Lower leg skin (tissue), 4 donors: Measurements from ENCODE around the gene EIF2S1. TPM values are rescaled to one million over a fixed set of nuclear protein-coding genes. Genes with fewer than 3 reads are reported as not detected.

Source experiments
- DNase-seq, 2 donors: peaks; one replicate each; pipeline ENCODE4 v3.0.0-alpha.2; 2019; ENCODE audit warnings: low spot score in 2 of 2
- H3K4me3 ChIP-seq: fragments of 200-600 bp; sonication (generic); 2 replicates; pipeline ENCODE4 v1.5.1; 2017; ENCODE audit warnings: mild to moderate bottlenecking, low read depth; ENCODE audit not compliant: poor library complexity, severe bottlenecking
- POLR2A ChIP-seq, 2 donors: fragments of 450-650 bp; IDR thresholded peaks; one replicate each; pipeline ENCODE4 v1.6.1; 2016 to 2017; ENCODE audit warnings: antibody characterized with exemption in 2 of 2, mild to moderate bottlenecking in 1 of 2, moderate library complexity in 1 of 2
- WGBS, 2 donors: methylation state at CpG; one replicate each; pipeline ENCODE4 v1.1.5; 2018; 5-methylcytosine and 5-hydroxymethylcytosine counted together
- intact Hi-C: fragments of 100-400 bp; cut with DNase I; formaldehyde crosslinking; loops from one replicate; pipeline ENCODE4 v1.15.0; 2023; ENCODE audit warnings: low total_unique reads
- total RNA-seq, 4 donors: library from RNA; depleted of rRNA; stranded (reverse); fragments of >200 nt; gene quantifications; one replicate each; pipeline ENCODE4 v1.1.0, GENCODE V29; 2016
- TF ChIP-seq, protein P1 (sequence below), 3 donors: fragments of 450-650 bp; IDR thresholded peaks; one replicate each; pipeline ENCODE4 v1.5.1; 2016; ENCODE audit warnings: antibody characterized with exemption in 3 of 3, mild to moderate bottlenecking in 3 of 3, moderate library complexity in 2 of 3

Gene EIF2S1
- total RNA-seq, 4 donors from 2014 or later = 72.3 to 113 (median 96.4) TPM

DNA sequence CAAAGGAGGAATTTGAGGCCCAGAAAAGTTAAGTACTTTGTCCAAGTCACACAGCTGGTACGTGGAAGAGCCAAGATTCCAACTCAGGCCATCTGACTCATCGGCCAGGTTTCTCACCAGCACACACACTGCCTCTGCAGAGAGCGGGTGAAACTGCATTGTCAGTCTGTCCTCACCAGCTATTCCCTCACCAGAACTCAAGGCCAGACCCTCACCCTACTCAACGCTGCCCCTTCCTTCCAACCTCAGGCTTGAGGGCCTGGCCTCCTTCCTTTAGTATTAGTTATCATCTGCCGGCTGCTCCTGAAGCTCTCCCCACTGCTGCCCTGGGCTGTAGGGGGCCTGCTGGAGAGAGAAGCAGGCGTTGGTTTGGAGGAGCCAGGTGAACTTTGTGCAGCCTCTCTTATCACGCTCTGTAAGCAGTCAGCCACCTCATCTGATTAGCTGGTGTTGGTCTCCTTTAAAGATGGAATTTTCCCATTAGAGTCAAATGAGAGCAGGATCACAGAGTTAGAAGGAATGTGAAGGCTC is 68.4 kb downstream of the EIF2S1 start:
- no peak for DNase-seq

DNA sequence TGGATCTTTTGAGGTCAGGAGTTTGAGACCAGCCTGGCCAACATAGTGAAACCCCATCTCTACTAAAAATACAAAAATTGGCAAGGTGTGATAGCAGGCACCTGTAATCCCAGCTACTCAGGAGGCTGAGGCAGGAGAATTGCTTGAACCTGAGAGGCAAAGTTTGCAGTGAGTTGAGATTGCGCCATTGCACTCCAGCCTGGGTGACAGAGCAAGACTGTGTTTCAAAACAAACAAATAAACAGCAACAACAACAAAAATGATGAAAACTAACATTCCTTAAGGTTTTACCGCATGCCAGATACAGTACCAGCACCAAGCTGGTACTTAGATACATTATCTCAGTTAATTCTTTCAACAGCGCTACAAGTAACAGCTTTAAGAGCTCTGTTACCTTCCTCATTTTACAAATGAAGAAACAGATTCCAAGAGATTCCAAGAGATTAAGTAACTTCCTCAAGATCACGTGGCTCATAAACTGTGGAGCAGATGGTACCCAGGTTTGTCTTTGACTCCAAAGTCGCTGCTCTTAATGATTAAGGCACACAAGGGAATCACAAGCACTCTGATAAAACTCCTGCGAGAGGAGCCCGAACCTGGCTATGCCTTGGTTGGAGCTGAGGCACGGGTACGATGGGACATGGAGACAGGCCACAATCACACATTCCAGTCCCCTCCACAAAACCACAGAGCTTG is 69.5 kb downstream of the EIF2S1 start:
- intact Hi-C loops = loop anchor here (5.0 kb wide), 1 partner anchor 143 kb away; no protein-coding TSS in a partner anchor
- H3K4me3 ChIP-seq = no peak overlapping the region
- DNase-seq = no peak
- WGBS, 2 donors = 77 to 78% methylated on average over 9 of the region's 9 CpGs
- TF ChIP-seq POLR2A (IDR thresholded peaks at IDR 0.05) = no peak
- TF ChIP-seq, protein P1, sequence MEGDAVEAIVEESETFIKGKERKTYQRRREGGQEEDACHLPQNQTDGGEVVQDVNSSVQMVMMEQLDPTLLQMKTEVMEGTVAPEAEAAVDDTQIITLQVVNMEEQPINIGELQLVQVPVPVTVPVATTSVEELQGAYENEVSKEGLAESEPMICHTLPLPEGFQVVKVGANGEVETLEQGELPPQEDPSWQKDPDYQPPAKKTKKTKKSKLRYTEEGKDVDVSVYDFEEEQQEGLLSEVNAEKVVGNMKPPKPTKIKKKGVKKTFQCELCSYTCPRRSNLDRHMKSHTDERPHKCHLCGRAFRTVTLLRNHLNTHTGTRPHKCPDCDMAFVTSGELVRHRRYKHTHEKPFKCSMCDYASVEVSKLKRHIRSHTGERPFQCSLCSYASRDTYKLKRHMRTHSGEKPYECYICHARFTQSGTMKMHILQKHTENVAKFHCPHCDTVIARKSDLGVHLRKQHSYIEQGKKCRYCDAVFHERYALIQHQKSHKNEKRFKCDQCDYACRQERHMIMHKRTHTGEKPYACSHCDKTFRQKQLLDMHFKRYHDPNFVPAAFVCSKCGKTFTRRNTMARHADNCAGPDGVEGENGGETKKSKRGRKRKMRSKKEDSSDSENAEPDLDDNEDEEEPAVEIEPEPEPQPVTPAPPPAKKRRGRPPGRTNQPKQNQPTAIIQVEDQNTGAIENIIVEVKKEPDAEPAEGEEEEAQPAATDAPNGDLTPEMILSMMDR (IDR thresholded peaks at IDR 0.05) = no peak

More for the DNA sequence above, 68.4 kb downstream of the EIF2S1 start:
- intact Hi-C loops = loop anchor here (5.0 kb wide), 1 partner anchor 144 kb away; no protein-coding TSS in a partner anchor
- WGBS, 2 donors = 88% methylated on average over 7 of the region's 7 CpGs
- TF ChIP-seq, protein P1 (IDR thresholded peaks at IDR 0.05) = no peak
- TF ChIP-seq POLR2A (IDR thresholded peaks at IDR 0.05) = no peak
- H3K4me3 ChIP-seq = no peak overlapping the region

DNA sequence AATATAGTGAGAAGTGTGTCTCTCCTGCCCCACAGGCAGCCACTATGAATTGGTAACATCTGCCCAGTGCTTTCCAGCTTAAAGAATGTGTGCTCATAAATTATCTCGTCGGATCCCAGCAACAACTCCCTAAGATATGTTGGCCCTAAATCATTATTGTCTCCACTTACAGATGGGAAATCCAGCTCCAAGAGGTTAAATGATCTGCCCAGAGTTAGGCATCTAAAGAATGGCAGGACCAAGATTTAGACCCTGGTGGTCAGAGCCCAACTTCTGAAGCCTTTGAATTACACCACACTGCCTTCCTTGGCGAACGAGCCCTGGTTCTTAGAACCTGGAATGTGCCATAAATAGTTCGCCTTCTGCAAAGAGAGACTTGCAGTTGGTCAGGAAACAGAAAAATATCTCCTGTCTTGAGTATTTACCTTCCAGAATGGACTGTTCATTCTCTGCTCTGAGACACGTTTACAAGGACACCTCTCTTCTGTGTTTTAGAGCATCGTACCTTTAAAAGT is 72.0 kb downstream of the EIF2S1 start:
- intact Hi-C loops = no loop called here
- TF ChIP-seq POLR2A (IDR thresholded peaks at IDR 0.05) = no peak
- DNase-seq = no peak
- no peak overlapping the region for H3K4me3 ChIP-seq
- WGBS, 2 donors = 49 to 51% methylated on average over 7 of the region's 7 CpGs

DNA sequence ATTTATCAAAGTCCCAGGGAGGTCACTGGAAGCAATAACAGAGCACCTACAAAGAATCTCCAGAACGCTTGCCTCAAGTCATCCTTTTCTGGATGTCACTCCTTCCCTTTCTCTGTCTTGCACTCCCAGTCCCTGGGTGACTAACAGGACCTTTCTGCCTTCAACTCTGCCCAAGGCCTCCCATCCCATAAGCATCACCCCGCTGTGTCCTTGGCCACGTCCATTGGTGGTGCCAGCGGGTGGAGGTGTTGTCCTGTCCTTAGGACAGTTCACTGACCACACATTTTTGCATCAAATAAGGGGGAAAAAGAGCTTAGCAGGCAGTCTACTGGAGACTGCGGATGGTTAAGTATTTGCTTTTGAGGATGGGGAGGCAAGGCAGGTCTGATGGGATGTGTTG is 75.5 kb downstream of the EIF2S1 start:
- intact Hi-C loops = no loop called here
- 93 to 95% methylated on average over 5 of the region's 5 CpGs for WGBS, 2 donors
- TF ChIP-seq, protein P1 (IDR thresholded peaks at IDR 0.05) = no peak
- no peak for TF ChIP-seq POLR2A (IDR thresholded peaks at IDR 0.05)
- no peak for DNase-seq
- H3K4me3 ChIP-seq = no peak overlapping the region

Other genes with a start within 250 kb of the EIF2S1 start
- not detected for gene GARIN2, start 170.9 kb upstream of the EIF2S1 start, total RNA-seq
- 10 to 100 TPM in 3 of 4 donors, 1 to 10 TPM in 1; 9.2 to 20.9 (median 12.9) TPM for gene PALS1, start 118.9 kb upstream of the EIF2S1 start, total RNA-seq
- gene ATP6V1D, start 524 bp upstream of the EIF2S1 start, total RNA-seq = 10 to 100 TPM; 64.9 to 80.0 (median 74.7) TPM
- gene PLEK2, start 51.8 kb downstream of the EIF2S1 start, total RNA-seq = 10 to 100 TPM; 23.0 to 33.0 (median 29.5) TPM
- 1 to 10 TPM in 3 of 4 donors, under 1 TPM in 1; 0.49 to 3.8 (median 2.5) TPM for gene TMEM229B, start 128.4 kb downstream of the EIF2S1 start, total RNA-seq
- gene PLEKHH1, start 173.0 kb downstream of the EIF2S1 start, total RNA-seq = 10 to 100 TPM; 10.5 to 23.1 (median 17.2) TPM
- gene PIGH, start 239.9 kb downstream of the EIF2S1 start, total RNA-seq = 10 to 100 TPM; 22.1 to 31.4 (median 29.2) TPM